Measurements from ENCODE around the gene SOX15. TPM values are rescaled to one million over a fixed set of nuclear protein-coding genes. Genes with fewer than 3 reads are reported as not detected.

SOX15 gene
- total RNA-seq, 2 donors from 2014 or later = not detected

DNA sequence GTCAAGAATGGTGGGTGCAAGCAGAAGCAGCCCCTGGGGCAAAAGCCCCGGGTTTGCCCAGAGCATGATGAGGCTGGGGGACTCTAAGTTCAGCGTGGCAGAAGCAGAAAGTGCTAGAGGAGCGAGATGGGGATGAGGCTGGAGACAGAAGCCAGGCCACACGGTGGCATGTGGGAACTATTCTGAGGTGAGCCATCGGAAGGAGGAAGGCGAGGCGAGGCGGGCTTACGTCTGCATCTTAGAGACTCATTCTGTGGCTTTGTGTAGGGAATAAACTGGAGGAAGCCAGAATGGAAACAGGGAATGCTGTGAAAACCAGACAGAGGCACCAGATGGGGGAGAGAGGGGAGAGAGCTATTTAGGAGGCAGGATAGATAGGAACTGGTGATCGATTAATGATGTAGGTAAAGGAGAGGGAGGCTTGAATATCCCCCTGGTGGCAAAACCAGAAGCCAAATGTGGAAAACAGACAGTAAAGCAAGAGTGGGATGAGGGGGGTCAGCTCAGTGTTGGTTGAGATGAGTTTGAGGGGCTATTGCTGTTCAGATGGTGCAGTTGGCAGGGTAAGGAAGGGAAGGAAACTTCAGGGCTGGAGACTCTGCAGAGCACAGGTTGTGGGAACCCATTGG lies 34.5 kb downstream of the SOX15 start:
- TF ChIP-seq, protein P1, sequence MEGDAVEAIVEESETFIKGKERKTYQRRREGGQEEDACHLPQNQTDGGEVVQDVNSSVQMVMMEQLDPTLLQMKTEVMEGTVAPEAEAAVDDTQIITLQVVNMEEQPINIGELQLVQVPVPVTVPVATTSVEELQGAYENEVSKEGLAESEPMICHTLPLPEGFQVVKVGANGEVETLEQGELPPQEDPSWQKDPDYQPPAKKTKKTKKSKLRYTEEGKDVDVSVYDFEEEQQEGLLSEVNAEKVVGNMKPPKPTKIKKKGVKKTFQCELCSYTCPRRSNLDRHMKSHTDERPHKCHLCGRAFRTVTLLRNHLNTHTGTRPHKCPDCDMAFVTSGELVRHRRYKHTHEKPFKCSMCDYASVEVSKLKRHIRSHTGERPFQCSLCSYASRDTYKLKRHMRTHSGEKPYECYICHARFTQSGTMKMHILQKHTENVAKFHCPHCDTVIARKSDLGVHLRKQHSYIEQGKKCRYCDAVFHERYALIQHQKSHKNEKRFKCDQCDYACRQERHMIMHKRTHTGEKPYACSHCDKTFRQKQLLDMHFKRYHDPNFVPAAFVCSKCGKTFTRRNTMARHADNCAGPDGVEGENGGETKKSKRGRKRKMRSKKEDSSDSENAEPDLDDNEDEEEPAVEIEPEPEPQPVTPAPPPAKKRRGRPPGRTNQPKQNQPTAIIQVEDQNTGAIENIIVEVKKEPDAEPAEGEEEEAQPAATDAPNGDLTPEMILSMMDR (IDR thresholded peaks at IDR 0.05) = no peak
- TF ChIP-seq POLR2A (IDR thresholded peaks at IDR 0.05) = no peak
- H3K4me1 ChIP-seq = peaks cover 32% of the 10 kb centered on the region
- WGBS, 2 donors = 68 to 80% methylated on average over 10 of the region's 10 CpGs
- no peak overlapping the region for H3K27ac ChIP-seq
- no peaks in the 10 kb centered on the region for H3K27me3 ChIP-seq
- H3K9me3 ChIP-seq = no peaks in the 10 kb centered on the region
- no peak for DNase-seq
- no peaks in the 10 kb centered on the region for H3K36me3 ChIP-seq (replicated peaks in 1 of 2; ENCODE audit: insufficient read depth in 1 of 2, low read depth in 2 of 2)
- no peak overlapping the region for H3K4me3 ChIP-seq
- ATAC-seq = no peak
- intact Hi-C loops (cut with DNase I) = no loop called here

DNA sequence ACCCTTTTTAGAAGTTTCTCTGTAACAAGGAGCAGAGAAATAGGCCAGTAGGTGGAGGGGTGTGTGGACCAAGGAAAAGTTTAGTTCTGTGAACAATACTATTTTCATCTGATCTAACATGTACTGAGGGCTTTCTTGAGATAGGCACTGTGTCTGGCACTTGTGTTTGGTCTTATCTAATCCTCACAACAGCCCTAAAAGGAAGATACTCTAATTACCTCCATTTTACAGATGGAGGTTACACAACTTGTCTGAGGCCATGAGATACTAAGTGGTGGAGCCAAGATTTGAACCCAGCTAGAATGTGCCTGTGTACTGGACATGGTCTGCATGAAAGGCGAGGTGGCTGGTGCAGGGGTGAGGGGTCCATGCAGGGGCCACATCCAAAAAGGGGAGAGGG lies 36.5 kb downstream of the SOX15 start:
- no peak for ATAC-seq

DNA sequence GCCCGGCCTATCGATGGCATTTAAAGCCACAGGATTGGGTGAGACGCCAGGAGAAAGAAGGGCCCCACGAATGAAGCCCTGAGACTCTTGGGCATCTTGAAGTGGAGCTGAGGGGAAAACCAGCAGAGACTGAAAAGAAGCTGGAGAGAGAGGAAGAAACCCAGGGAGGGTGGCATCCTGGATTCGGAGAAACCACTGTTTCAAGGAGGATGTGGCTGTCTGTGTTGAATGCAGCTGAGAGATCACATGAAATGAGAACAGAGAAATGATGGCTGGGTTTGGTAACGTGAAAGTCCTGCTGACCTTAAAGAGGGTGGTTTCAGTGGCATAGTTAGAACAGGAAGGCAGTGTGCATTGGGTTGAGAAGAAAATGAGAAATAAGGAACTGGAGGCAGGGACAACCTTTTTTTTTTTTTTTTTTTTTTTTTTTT lies 37.3 kb downstream of the SOX15 start:
- no peak for ATAC-seq
- TF ChIP-seq, protein P1 (IDR thresholded peaks at IDR 0.05) = no peak
- peak in 1 of 3 donors; percentile 42 for TF ChIP-seq POLR2A (IDR thresholded peaks at IDR 0.05)
- no peaks in the 10 kb centered on the region for H3K36me3 ChIP-seq (replicated peaks in 1 of 2; ENCODE audit: insufficient read depth in 1 of 2, low read depth in 2 of 2)
- peak in 1 of 4 donors; percentile 47 for DNase-seq
- H3K4me3 ChIP-seq = no peak overlapping the region
- peaks cover 21% of the 10 kb centered on the region for H3K4me1 ChIP-seq
- intact Hi-C loops (cut with DNase I) = no loop called here
- 74 to 85% methylated on average over 6 of the region's 6 CpGs for WGBS, 2 donors
- peak overlapping the region in 1 of 4 donors; percentile 25 for H3K27ac ChIP-seq
- H3K9me3 ChIP-seq = no peaks in the 10 kb centered on the region
- H3K27me3 ChIP-seq = no peaks in the 10 kb centered on the region

More for the DNA sequence above, 36.5 kb downstream of the SOX15 start:
- WGBS, 2 donors = 100% methylated on average over 1 of the region's 1 CpG
- no peak for DNase-seq
- intact Hi-C loops (cut with DNase I) = no loop called here
- Histone ChIP-seq H3K36me3 (replicated peaks in 1 of 2; ENCODE audit: insufficient read depth in 1 of 2, low read depth in 2 of 2) (no peaks in the 10 kb centered on the region), H3K27me3 (no peaks in the 10 kb centered on the region), H3K4me3 (no peak overlapping the region), H3K9me3 (no peaks in the 10 kb centered on the region), H3K27ac (peak overlapping the region in 1 of 4 donors; percentile 64), H3K4me1 (peaks cover 25% of the 10 kb centered on the region)
- TF ChIP-seq POLR2A (IDR thresholded peaks at IDR 0.05) = no peak
- TF ChIP-seq, protein P1 (IDR thresholded peaks at IDR 0.05) = no peak

DNA sequence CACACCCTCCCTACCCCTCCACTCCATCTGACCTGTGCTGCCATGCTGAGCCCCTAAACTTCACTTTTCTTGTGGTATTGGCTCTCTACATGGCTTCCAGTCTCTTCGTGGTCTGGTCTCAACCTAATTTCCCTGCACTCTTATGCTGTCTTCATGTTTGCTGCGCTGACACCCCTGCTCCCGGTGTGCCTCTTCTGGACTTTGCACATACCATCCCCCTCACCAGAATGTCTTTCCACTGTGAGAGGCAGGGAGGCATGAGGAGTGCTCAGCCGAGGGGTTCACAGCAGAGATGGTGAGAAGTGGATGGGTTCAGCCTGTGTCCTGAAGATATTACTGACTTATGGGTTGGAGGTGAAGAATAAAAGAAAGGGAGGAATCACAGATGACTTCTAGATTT lies 38.5 kb downstream of the SOX15 start:
- Histone ChIP-seq H3K4me1 (peaks cover 17% of the 10 kb centered on the region), H3K36me3 (replicated peaks in 1 of 2; ENCODE audit: insufficient read depth in 1 of 2, low read depth in 2 of 2) (no peaks in the 10 kb centered on the region), H3K9me3 (no peaks in the 10 kb centered on the region), H3K27me3 (no peaks in the 10 kb centered on the region), H3K27ac (no peak overlapping the region), H3K4me3 (no peak overlapping the region)
- 86 to 92% methylated on average over 4 of the region's 4 CpGs for WGBS, 2 donors
- TF ChIP-seq, protein P1 (IDR thresholded peaks at IDR 0.05) = no peak
- TF ChIP-seq POLR2A (IDR thresholded peaks at IDR 0.05) = no peak
- DNase-seq (no peak), ATAC-seq (no peak)
- intact Hi-C loops (cut with DNase I) = no loop called here

DNA sequence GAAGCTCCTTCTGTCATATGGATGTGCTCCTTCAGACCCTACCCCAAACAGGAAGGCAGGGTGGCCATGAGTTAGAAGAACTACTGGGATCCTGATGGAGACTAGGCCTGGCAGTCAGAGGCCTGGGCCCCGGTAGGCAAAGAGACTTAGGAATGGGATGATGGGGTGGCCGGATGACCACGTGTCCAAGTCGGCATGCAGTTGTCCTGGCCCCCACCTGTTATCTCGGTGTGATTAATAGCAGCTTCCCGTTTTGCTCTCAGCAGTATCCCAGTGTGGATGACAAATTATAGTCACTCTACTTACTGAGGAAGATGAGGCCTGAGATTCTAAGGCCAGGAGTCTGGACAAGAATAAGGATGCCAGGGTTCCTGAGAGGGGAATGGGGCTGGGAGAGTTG lies 39.5 kb downstream of the SOX15 start:
- DNase-seq (no peak), ATAC-seq (no peak)
- Histone ChIP-seq H3K27ac (no peak overlapping the region), H3K4me1 (peaks cover 17% of the 10 kb centered on the region), H3K9me3 (no peaks in the 10 kb centered on the region), H3K36me3 (replicated peaks in 1 of 2; ENCODE audit: insufficient read depth in 1 of 2, low read depth in 2 of 2) (no peaks in the 10 kb centered on the region), H3K27me3 (no peaks in the 10 kb centered on the region), H3K4me3 (no peak overlapping the region)
- WGBS, 2 donors = 64 to 66% methylated on average over 5 to 6 of the region's 6 CpGs
- TF ChIP-seq POLR2A (IDR thresholded peaks at IDR 0.05) = no peak
- TF ChIP-seq, protein P1 (IDR thresholded peaks at IDR 0.05) = no peak
- intact Hi-C loops (cut with DNase I) = no loop called here

All from body of pancreas (tissue), 4 donors.